GM19238 (cell line): ENCODE measurements around the gene SGPL1.
"Not testable (repeated sequence)": the region's sequence is repeated elsewhere in the genome, so short reads cannot be mapped to it uniquely, and the experiment has no call there.

Experiments used
- DNase-seq: peaks from one replicate; pipeline ENCODE4 v3.0.0; 2011; ENCODE audit warnings: low spot score; ENCODE audit not compliant: insufficient read length

The SGPL1 gene

DNA sequence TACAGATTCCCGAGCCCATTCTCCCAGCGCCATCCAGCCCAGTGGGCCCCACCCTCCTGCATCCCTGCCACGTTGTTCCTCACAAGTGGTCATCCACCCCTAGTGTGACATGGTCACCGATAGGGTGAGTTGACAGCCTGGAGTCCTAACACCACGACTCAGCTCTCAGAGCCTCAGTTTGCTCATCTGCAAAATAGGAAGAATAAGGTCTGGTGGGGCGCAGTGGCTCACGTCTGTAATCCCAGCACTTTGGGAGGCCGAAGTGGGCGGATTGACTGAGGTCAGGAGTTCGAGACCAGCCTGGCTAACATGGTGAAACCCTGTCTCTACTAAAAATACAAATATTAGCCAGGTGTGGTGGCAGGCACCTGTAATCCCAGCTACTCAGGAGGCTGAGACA, 104.2 kb downstream of the SGPL1 start:
- not testable (repeated sequence) for DNase-seq

DNA sequence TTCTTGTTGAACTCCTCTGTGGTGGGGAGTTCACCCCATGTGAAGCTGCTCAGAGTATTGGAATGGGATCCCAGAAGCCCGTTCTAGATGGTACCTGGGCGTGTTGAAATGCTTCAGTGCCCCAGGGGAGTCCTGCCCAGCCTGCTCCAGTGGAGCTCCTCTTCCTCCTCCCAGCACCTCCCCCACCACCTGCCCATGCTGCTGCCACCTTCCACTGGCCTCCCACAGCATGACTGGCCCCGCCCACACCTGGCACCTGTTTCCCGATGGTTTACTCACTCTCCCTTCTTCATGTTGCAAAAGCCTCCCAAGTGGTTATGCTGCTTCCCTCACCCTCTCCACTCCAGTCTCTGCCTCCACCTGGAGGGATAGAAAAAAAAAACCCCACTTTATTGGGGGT, 104.8 kb downstream of the SGPL1 start:
- no peak for DNase-seq

DNA sequence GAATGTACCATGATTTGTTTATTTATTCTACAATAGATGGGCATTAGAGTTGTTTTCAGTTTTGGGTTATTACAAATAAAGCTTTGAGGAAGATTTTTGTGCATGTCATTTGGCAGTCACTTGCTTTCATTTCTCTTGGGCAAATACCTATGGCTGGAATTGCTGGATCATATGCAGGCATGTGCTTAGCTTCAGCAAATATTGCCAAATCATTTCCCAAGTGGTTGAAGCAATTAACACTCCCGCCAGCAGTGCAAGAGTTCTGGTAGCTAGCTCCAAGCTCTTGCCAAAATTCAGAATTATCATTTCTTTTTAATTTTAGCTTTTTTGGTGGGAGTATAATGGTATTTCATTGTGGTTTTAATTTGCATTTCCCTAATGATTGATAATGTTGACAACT, 105.5 kb downstream of the SGPL1 start:
- no peak for DNase-seq

- no peak for DNase-seq
Measured at GRCh38 chr10:70923696-70924095, 107.9 kb downstream of the SGPL1 start.

GRCh38 chr10:70925377-70926225, 109.9 kb downstream of the SGPL1 start:
- DNase-seq, result peak; percentile 69

- DNase-seq, result no peak
Measured at GRCh38 chr10:70926226-70927000, 110.7 kb downstream of the SGPL1 start.

GRCh38 chr10:70927189-70927943, 111.6 kb downstream of the SGPL1 start:
- no peak for DNase-seq

- no peak for DNase-seq
Measured at GRCh38 chr10:70928140-70928539, 112.4 kb downstream of the SGPL1 start.

DNA sequence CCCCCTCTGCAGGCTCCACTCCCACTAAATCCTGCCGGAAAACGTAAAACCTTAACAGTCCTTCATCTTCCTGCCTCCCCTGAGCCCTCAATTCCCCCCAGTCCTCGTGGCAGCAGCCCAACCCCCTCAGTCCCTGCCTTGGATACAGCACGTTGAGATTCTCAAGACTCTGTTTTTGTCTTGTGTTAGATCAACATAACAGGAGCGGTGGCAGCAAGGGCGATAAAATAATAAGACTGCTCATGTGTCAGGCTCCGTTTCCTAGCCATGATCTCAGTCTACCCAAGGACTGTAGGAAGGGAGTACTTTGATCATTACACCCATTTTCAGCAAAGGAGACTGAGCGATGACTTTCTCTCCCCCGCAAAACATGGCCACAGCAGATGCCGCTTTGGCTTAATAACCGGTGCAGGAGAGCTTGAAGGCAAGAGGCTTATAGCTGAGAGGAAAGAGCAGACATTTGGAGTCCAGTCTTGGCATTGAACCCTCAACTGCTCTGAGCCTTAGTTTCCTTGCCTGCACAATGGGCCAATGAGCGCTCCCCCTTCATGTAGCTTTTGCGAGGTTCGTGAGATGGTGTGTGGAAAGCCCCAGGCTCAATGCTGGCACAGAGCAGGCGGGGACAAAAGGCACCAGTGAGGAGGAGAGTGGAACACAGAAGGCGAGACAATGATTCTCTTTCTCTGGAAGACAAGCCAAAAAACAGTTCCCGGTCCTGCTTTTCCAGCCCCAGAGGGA, 114.7 kb downstream of the SGPL1 start:
- no peak for DNase-seq
